Neural cell (in vitro differentiated cells): ENCODE measurements around the gene PKDCC. TPM values are rescaled to one million over a fixed set of nuclear protein-coding genes. Genes with fewer than 3 reads are reported as not detected.

Source experiments
- H2AFZ ChIP-seq: fragments of 200-600, 300-800 bp; sonication (generic), shearing (Covaris generic); 2 replicates; pipeline ENCODE4 v1.6.0; 2014; ENCODE audit warnings: low read depth, mild to moderate bottlenecking, antibody characterized with exemption, low read length, moderate library complexity
- H3F3A ChIP-seq: fragments of 200-600 bp; shearing (Covaris generic); 2 replicates; pipeline ENCODE4 v1.6.1; 2016; ENCODE audit warnings: mild to moderate bottlenecking, moderate library complexity, mixed read lengths, antibody characterized with exemption, low read length; ENCODE audit not compliant: insufficient read depth, poor library complexity, severe bottlenecking
- H3K27ac ChIP-seq: fragments of 200-600, 300-800 bp; sonication (generic), shearing (Covaris generic); 2 replicates; pipeline ENCODE4 v1.5.1; 2014; ENCODE audit warnings: mild to moderate bottlenecking, low read length, moderate library complexity
- H3K27me3 ChIP-seq: fragments of 300-800, 200-600 bp; sonication (generic), shearing (Covaris generic); 2 replicates; pipeline ENCODE4 v1.6.0; 2014; ENCODE audit warnings: mild to moderate bottlenecking, low read depth, low read length, moderate library complexity; ENCODE audit not compliant: insufficient read depth
- H3K36me3 ChIP-seq: fragments of 300-800, 200-600 bp; sonication (generic), shearing (Covaris generic); 2 replicates; pipeline ENCODE4 v1.5.1; 2014; ENCODE audit warnings: mild to moderate bottlenecking, antibody characterized with exemption, low read length, moderate library complexity; ENCODE audit not compliant: insufficient read depth
- H3K4me2 ChIP-seq: fragments of 300-800, 200-600 bp; sonication (generic), shearing (Covaris generic); 2 replicates; pipeline ENCODE4 v1.6.0; 2014; ENCODE audit warnings: mild to moderate bottlenecking, low read length
- H3K4me3 ChIP-seq: fragments of 300-800, 200-600 bp; sonication (generic), shearing (Covaris generic); 2 replicates; pipeline ENCODE4 v1.5.1; 2014; ENCODE audit warnings: mild to moderate bottlenecking, low read length, moderate library complexity
- H3K79me2 ChIP-seq: fragments of 200-600 bp; shearing (Covaris generic); replicated peaks from 2 replicates; pipeline ENCODE4 v1.6.0; 2014; ENCODE audit warnings: mild to moderate bottlenecking, low read length, moderate library complexity; ENCODE audit not compliant: insufficient read depth
- H3K9ac ChIP-seq: fragments of 300-800, 200-600 bp; sonication (generic), shearing (Covaris generic); 2 replicates; pipeline ENCODE4 v1.6.1; 2016; ENCODE audit warnings: mild to moderate bottlenecking, low read length, mixed read lengths
- H3K9me2 ChIP-seq: fragments of 200-600 bp; shearing (Covaris generic); 2 replicates; pipeline ENCODE4 v1.6.1; 2016; ENCODE audit warnings: mild to moderate bottlenecking, low read length, mixed read lengths; ENCODE audit not compliant: insufficient read depth
- H3K9me3 ChIP-seq: fragments of 200-600, 300-800 bp; sonication (generic), shearing (Covaris generic); 2 replicates; pipeline ENCODE4 v1.6.1; 2016; ENCODE audit warnings: mild to moderate bottlenecking, mixed run types, low read length, moderate library complexity, mixed read lengths
- H4K20me1 ChIP-seq: fragments of 200-600 bp; shearing (Covaris generic); 2 replicates; pipeline ENCODE4 v1.6.1; 2016; ENCODE audit warnings: mild to moderate bottlenecking, mixed run types; ENCODE audit not compliant: insufficient read depth
- CTCF ChIP-seq: fragments of 450-650 bp; IDR thresholded peaks from 2 replicates; pipeline ENCODE4 v1.5.1; 2014; ENCODE audit warnings: antibody characterized with exemption, mild to moderate bottlenecking, moderate library complexity; ENCODE audit not compliant: poor library complexity, severe bottlenecking
- EZH2 ChIP-seq: fragments of 200-600, 300-800 bp; shearing (Covaris generic), sonication (generic); IDR thresholded peaks from 2 replicates; pipeline ENCODE4 v1.6.1; 2014; ENCODE audit warnings: antibody characterized with exemption, low read length, borderline replicate concordance, mild to moderate bottlenecking; ENCODE audit not compliant: insufficient read depth, poor library complexity, severe bottlenecking
- POLR2AphosphoS5 ChIP-seq: IDR thresholded peaks from 2 replicates; pipeline ENCODE4 v1.6.1; 2012
- RAD21 ChIP-seq: fragments of 450-650 bp; conservative IDR thresholded peaks from 2 replicates; pipeline ENCODE4 v1.6.1; 2014; ENCODE audit warnings: antibody characterized with exemption, mild to moderate bottlenecking, moderate library complexity
- SMC3 ChIP-seq: fragments of 450-650 bp; conservative IDR thresholded peaks from 2 replicates; pipeline ENCODE4 v1.6.1; 2014; ENCODE audit warnings: antibody characterized with exemption, mild to moderate bottlenecking, moderate library complexity; ENCODE audit not compliant: poor library complexity
- TAF1 ChIP-seq: IDR thresholded peaks from 2 replicates; pipeline ENCODE4 v1.6.1; 2012; ENCODE audit warnings: low read depth
- polyA plus RNA-seq: library from polyadenylated mRNA; depleted of rRNA; stranded (reverse); fragments of >200 nt; gene quantifications from 2 replicates; pipeline ENCODE4 v1.2.3, GENCODE V29; 2014
- TF ChIP-seq, protein P1 (sequence below): IDR thresholded peaks from 2 replicates; pipeline ENCODE4 v1.6.1; 2012; ENCODE audit warnings: borderline replicate concordance

Gene PKDCC
- polyA plus RNA-seq, 1 donor from 2014 or later: 37.4 TPM

DNA sequence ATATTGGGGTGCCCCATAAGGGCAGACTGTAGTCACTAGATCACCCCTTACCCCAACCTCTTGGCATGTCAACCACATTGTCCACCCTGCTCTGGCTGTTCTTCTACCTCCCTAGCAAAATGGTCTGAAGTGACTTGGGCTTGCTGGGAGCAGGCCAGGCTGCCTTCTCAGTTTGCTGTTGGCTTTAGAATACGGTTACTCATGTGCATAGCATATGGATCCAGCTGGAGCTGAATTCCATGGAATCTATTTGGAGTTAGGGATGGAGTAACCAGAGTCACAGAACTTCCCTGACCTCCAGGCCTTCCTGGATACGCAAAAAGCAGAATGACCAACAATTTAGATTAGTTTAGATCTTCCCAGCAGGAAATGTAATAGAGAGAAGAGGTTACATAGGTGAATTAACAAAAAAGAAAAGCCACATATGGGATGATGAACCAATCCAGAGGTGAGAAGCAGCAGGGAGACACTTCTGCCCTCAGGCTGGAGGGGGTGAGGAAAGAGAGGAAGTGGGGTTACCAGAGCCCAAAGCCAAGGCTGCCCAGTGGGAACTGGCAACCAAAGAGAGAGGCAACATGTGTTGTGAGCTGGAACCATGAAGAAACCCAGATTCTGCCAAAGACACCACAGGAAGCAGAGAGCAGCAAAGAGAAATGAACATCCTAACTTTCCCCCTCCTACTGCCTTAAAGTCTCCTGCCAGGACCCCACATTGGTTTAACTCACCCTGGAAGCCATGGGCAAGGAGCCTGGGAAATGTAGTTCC lies 26.1 kb downstream of the PKDCC start:
- Histone ChIP-seq H3K4me3 (no peak overlapping the region), H4K20me1 (no peaks in the 10 kb centered on the region), H3K9ac (no peak overlapping the region), H3F3A (no peaks in the 10 kb centered on the region), H3K79me2 (no peaks in the 10 kb centered on the region), H3K27me3 (no peaks in the 10 kb centered on the region), H3K9me3 (no peaks in the 10 kb centered on the region), H3K36me3 (no peaks in the 10 kb centered on the region), H3K27ac (no peak overlapping the region), H3K4me2 (no peak overlapping the region), H3K9me2 (no peaks in the 10 kb centered on the region), H2AFZ (no peak overlapping the region)
- TF ChIP-seq TAF1 (no peak), POLR2AphosphoS5 (no peak), CTCF (no peak), RAD21 (no peak)

DNA sequence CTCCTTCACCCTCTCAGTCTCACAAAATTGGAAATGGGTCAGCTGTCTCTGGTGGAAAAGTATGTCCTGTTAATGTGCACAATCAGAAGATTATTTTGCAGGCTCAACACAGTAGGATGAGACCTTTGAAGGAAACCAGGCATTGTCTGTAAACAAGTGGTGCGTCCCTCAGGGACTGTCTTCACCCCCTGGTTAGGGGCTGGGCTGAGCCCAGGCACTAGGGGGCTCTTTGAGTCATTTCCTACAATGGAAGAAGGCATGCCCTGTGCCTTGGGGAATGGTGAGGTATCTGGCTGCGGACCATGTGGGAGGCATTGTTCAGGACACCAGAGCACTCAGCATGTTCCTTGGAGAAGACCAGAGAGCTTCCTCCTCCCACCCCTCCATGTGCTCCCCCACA lies 26.8 kb downstream of the PKDCC start:
- Histone ChIP-seq H3K9me3 (no peaks in the 10 kb centered on the region), H3F3A (no peaks in the 10 kb centered on the region)

More for the DNA sequence above, 26.8 kb downstream of the PKDCC start:
- no peak overlapping the region for H2AFZ ChIP-seq
- no peak overlapping the region for H3K4me3 ChIP-seq
- H3K9me2 ChIP-seq: no peaks in the 10 kb centered on the region
- no peak overlapping the region for H3K9ac ChIP-seq
- no peak overlapping the region for H3K4me2 ChIP-seq
- H3K79me2 ChIP-seq: no peaks in the 10 kb centered on the region
- H3K27me3 ChIP-seq: no peaks in the 10 kb centered on the region
- H3K27ac ChIP-seq: no peak overlapping the region
- H3K36me3 ChIP-seq: no peaks in the 10 kb centered on the region
- H4K20me1 ChIP-seq: no peaks in the 10 kb centered on the region
- TF ChIP-seq CTCF (no peak), TAF1 (no peak), SMC3 (no peak), EZH2 (no peak)
- TF ChIP-seq, protein P1, sequence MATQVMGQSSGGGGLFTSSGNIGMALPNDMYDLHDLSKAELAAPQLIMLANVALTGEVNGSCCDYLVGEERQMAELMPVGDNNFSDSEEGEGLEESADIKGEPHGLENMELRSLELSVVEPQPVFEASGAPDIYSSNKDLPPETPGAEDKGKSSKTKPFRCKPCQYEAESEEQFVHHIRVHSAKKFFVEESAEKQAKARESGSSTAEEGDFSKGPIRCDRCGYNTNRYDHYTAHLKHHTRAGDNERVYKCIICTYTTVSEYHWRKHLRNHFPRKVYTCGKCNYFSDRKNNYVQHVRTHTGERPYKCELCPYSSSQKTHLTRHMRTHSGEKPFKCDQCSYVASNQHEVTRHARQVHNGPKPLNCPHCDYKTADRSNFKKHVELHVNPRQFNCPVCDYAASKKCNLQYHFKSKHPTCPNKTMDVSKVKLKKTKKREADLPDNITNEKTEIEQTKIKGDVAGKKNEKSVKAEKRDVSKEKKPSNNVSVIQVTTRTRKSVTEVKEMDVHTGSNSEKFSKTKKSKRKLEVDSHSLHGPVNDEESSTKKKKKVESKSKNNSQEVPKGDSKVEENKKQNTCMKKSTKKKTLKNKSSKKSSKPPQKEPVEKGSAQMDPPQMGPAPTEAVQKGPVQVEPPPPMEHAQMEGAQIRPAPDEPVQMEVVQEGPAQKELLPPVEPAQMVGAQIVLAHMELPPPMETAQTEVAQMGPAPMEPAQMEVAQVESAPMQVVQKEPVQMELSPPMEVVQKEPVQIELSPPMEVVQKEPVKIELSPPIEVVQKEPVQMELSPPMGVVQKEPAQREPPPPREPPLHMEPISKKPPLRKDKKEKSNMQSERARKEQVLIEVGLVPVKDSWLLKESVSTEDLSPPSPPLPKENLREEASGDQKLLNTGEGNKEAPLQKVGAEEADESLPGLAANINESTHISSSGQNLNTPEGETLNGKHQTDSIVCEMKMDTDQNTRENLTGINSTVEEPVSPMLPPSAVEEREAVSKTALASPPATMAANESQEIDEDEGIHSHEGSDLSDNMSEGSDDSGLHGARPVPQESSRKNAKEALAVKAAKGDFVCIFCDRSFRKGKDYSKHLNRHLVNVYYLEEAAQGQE: no peak
